Activated CD8-positive, alpha-beta memory T cell treated with anti-CD3 and anti-CD28 coated beads, Interleukin-2, amount 50 U/mL, for 1 hour (primary cell): ENCODE measurements around the gene ARMC9.
"Not testable (repeated sequence)": the region's sequence is repeated elsewhere in the genome, so short reads cannot be mapped to it uniquely, and the experiment has no call there.

Source experiments
- DNase-seq: peaks from one replicate; pipeline ENCODE4 v3.0.0-alpha.2; 2020; ENCODE audit errors: extremely low read depth

Gene ARMC9

GRCh38 chr2:231397011-231397927, 198.8 kb downstream of the ARMC9 start:
- no peak for DNase-seq

GRCh38 chr2:231397928-231398294, 199.5 kb downstream of the ARMC9 start:
- no peak for DNase-seq

DNA sequence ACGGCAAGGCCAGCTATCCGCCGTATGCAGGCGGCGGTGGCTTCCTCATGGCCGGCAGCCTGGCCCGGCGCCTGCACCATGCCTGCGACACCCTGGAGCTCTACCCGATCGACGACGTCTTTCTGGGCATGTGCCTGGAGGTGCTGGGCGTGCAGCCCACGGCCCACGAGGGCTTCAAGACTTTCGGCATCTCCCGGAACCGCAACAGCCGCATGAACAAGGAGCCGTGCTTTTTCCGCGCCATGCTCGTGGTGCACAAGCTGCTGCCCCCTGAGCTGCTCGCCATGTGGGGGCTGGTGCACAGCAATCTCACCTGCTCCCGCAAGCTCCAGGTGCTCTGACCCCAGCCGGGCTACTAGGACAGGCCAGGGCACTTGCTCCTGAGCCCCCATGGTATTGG, 200.2 kb downstream of the ARMC9 start:
- no peak for DNase-seq

- no peak for DNase-seq
Observed at GRCh38 chr2:231399046-231399852, 200.8 kb downstream of the ARMC9 start.

DNA sequence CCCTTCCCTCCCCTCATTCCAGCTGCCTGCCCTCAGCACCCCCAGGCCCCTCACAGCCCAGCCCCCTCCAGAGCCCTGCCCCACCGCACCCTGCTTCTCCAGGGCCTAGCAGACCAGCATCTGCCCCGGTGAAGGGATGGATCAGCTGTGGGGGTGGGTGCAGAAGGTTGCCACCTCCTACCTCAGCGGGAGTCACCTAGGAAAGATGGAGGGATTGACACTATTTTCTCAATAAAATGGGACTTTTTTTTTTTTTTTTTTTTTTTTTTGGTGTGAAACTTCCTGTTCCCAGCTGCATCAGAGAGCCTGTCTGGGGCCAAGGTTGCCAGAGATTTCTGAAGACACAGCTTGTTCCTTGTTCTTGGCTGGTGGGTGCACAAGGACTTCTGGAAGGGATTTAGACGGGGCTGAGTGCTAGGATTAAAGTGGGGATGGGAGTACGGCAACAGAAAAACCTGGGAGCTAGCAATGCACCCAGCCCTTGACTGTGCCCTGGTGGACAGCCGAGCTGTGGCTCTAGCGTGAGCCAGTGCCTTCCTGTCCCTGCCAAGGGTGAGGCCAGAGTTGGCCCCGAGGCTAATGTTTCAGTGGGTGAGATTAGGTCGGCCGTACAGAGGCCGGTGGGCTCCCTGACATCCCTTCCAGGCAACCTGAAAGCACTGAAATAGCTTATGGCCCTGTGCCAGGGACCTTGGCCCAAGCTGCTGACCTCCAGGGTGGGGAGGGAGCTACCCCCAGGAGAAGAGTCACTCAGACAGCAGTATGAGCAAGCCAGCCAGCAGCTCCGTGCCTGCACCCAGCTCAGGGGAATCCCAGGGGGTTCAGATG, 201.6 kb downstream of the ARMC9 start:
- DNase-seq = no peak

DNA sequence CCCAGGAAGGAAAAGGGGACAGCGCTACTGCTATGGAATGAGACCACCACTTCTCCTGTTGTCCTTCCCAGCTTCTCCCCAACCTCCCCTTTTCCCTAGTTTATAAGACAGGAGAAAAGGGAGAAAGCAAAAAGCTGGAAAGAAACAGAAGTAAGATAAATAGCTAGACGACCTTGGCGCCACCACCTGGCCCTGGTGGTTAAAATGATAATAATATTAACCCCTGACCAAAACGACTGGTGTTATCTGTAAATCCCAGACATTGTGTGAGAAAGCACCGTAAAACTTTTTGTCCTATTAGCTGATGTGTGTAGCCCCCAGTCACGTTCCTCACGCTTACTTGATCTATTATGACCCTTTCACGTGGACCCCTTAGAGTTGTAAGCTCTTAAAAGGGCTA, 202.2 kb downstream of the ARMC9 start:
- not testable (repeated sequence) for DNase-seq

GRCh38 chr2:231401101-231401500, 202.7 kb downstream of the ARMC9 start:
- not testable (repeated sequence) for DNase-seq

- not testable (repeated sequence) for DNase-seq
Observed at GRCh38 chr2:231403421-231404182, 205.2 kb downstream of the ARMC9 start.

GRCh38 chr2:231404183-231404578, 205.8 kb downstream of the ARMC9 start:
- DNase-seq = not testable (repeated sequence)

- DNase-seq = not testable (repeated sequence)
Observed at GRCh38 chr2:231405601-231406367, 207.4 kb downstream of the ARMC9 start.

DNA sequence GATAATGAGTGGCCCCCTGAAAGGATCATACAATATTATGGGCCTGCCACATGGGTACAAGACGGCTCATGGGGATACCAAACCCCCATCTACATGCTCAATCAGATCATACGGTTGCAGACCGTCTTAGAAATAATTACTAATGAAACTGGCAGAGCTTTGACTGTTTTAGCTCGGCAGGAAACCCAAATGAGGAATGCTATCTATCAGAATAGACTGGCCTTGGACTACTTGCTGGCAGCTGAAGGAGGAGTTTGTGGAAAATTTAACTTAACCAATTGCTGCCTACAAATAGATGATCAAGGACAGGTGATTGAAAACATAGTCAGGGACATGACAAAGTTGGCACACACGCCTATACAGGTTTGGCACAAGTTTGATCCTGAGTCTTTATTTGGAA, 209.3 kb downstream of the ARMC9 start:
- DNase-seq = not testable (repeated sequence)

- DNase-seq = not testable (repeated sequence)
Observed at GRCh38 chr2:231408304-231408703, 209.9 kb downstream of the ARMC9 start.

DNA sequence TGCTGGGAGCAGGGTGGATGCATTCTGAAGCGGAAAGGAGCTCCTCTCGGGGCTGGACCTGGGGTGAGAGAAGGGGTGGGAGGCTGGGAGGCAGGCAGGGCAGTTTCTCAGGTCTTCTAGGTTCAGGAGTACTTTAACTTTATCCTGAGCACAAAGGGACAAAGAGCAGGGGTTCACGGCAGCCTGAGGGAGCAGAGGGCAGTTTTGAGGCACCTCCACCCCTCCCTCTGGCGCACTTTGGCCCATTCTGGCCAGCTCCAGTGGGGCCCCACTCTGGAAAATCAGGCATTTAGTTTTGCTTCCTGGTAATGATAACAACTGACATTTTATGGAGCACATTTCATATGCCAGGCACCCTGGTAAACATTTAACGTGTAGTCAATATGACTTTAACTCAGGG, 211.3 kb downstream of the ARMC9 start:
- DNase-seq = no peak

DNA sequence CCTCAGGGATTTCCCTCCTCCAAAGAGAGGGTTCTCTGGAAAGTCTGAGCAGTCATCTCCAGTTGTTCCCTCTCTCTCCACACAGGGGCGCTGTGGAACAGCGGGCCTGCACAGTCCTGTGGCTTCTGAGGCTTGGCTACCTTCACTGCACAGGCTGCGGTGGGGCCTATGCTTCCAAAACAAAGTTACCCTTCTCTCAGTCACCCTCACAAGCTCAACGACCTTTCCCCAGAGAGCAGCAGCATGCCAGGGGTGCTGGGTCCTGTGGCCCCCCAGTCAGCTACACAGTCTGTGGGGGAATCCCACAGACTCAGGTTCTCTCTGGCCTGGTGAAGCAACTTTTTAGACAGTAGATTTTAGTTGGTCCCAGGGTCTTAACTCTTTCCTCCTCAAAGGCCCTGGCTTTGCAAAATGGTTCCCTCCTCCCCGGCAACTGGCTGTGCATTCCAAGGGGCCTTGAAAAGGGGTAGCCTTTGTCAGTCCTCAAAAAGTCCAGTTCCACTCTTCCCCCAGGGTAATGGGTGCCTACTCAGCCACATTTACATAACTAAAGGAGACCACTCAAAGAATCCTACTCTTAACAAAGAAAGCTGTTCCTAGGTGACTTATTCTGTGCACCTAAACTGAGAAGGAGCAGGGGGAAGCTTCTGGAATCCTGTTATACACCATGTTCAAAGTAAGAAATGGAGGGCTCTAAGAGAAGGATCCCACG, 212.0 kb downstream of the ARMC9 start:
- DNase-seq = no peak

DNA sequence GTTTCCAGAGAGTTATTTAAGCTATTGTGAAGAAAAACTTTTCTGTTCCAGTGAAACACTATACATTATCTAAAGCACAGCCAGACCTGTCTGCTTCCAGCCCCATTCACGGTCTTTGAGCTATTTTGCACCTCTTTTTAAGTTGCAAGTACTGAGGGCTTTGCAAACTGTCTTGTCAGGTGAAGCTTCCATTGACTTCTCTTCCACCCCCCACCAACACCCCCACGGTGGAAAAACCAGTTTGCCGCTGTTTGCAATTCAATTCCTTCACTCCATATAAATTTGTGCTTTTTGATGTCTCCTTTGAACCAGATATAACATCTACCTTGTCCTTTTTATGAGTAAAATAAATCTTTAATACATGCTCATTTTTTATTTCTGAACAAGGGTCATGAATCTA, 212.8 kb downstream of the ARMC9 start:
- DNase-seq = no peak

GRCh38 chr2:231411831-231412617, 213.6 kb downstream of the ARMC9 start:
- peak; percentile 51 for DNase-seq

DNA sequence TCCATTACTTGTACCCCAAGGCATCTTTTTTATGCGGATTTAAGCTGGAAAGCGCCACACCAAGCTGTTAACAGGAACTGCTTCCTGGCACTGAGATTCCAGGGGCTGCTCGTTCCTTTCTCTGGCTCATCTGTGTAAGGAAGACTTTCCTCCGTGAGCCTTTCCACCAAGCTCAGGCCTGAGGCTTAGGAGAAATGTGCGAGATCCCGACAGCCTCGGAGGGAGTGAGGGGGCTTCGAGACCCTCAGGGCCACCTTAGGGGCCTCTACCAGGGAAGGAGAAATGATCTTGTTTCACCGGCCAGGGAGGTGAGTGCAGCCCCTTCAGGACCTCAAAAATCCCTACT, 214.2 kb downstream of the ARMC9 start:
- DNase-seq = no peak

DNA sequence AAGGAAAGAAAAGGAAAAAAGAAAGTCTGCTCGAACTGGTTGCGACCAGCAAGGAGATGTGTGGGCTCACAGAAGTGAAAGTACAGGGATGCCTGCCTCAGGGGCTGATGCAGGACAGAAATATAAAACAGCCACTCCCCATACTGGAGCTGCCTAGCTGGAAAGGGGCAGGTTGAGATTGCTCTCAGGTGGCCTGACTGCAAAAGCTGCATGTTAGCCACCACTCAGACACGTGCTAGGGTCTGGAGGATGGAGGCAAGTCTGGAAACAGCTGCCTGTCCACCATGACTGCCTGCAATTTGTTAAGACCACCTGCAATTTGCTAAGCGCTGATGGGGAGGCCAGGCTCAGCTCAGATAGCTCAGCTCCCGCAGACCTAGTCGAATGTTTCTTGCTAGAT, 215.0 kb downstream of the ARMC9 start:
- no peak for DNase-seq

DNA sequence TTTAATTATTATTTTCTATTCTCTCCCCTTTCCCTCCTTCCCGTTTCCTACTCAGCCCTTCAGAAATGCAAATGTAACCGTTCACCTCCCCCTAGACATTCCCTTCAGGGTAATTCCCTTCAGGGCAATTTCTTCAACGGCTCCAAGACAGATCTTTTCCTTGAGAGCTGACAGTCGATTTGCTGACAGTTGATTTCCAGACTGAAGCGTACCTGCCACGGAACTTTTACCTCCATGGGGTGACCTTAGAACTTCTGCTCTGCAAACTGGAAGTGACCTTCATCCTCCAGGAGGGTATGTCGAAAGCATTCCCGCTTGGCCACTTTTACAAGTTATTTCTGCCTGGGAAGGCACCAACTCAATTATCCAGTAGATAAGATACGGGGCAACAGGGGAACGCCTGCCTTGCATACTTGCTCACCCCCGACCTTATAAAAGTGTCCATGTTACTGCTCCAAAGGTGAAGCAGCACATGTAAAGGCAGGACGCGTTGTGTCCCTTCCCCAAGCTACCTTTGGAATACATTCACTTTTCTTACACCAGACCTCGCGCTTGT, 215.6 kb downstream of the ARMC9 start:
- no peak for DNase-seq
